NCI-H1092 (cell line): Measurements from ENCODE around the gene SUMO2.

ENCODE experiments used
- DNase-seq: peaks from one replicate; lab custom pipeline; 2025; lab: John Stamatoyannopoulos, UW

The SUMO2 gene

GRCh38 chr17:75118307-75118706 is 64.5 kb downstream of the SUMO2 start:
- no peak for DNase-seq

GRCh38 chr17:75116737-75117136 is 66.0 kb downstream of the SUMO2 start:
- no peak for DNase-seq
